ENCODE data around the gene RIMBP2.

The RIMBP2 gene

DNA sequence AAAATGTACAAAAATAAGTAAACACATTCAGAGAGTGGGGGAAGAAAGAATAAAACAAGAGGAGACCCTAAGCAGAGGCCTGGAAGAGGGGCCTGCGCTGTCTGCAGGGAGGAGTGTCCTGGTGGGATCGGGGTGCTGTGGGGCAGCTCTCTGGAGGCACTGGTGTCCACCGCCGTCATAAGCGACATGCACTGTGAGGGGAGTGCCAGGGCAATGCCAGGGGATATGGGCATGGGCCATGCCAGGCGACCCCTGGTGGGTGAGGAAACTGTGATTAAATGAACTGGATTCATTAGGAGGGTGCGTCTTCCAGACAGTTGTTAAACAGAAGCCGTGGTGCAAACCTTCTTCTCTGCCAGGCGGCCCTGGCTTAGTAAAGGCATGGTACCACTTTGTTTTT is 261.8 kb downstream of the RIMBP2 start:
- TF ChIP-seq, protein P1, sequence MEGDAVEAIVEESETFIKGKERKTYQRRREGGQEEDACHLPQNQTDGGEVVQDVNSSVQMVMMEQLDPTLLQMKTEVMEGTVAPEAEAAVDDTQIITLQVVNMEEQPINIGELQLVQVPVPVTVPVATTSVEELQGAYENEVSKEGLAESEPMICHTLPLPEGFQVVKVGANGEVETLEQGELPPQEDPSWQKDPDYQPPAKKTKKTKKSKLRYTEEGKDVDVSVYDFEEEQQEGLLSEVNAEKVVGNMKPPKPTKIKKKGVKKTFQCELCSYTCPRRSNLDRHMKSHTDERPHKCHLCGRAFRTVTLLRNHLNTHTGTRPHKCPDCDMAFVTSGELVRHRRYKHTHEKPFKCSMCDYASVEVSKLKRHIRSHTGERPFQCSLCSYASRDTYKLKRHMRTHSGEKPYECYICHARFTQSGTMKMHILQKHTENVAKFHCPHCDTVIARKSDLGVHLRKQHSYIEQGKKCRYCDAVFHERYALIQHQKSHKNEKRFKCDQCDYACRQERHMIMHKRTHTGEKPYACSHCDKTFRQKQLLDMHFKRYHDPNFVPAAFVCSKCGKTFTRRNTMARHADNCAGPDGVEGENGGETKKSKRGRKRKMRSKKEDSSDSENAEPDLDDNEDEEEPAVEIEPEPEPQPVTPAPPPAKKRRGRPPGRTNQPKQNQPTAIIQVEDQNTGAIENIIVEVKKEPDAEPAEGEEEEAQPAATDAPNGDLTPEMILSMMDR (IDR thresholded peaks at IDR 0.05) = no peak
- DNase-seq (ENCODE audit: low spot score) = no peak
- Histone ChIP-seq H3K27ac (no peak overlapping the region), H3K4me3 (no peak overlapping the region)

DNA sequence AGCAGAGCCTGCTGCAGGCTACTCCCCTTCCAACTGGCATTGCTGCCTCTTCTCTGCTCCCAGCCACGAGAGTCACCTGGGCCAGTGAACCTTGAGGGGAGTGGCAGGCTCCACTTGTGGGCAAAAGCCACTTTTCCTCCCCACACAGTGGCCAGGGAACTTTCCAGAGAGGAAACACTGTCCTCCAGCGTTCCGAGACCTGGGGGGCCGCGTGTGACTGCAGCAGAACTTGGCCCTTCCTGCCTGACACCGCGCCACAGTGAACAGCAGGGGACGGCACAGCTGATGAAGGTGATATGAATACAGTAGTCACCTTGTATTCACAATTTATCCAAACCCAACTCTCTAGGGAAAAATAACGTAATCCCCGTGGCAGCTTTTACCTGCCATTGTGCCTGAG is 263.6 kb downstream of the RIMBP2 start:
- TF ChIP-seq, protein P1 (IDR thresholded peaks at IDR 0.05) = no peak
- DNase-seq (ENCODE audit: low spot score) = no peak
- Histone ChIP-seq H3K4me3 (no peak overlapping the region), H3K27ac (no peak overlapping the region)

DNA sequence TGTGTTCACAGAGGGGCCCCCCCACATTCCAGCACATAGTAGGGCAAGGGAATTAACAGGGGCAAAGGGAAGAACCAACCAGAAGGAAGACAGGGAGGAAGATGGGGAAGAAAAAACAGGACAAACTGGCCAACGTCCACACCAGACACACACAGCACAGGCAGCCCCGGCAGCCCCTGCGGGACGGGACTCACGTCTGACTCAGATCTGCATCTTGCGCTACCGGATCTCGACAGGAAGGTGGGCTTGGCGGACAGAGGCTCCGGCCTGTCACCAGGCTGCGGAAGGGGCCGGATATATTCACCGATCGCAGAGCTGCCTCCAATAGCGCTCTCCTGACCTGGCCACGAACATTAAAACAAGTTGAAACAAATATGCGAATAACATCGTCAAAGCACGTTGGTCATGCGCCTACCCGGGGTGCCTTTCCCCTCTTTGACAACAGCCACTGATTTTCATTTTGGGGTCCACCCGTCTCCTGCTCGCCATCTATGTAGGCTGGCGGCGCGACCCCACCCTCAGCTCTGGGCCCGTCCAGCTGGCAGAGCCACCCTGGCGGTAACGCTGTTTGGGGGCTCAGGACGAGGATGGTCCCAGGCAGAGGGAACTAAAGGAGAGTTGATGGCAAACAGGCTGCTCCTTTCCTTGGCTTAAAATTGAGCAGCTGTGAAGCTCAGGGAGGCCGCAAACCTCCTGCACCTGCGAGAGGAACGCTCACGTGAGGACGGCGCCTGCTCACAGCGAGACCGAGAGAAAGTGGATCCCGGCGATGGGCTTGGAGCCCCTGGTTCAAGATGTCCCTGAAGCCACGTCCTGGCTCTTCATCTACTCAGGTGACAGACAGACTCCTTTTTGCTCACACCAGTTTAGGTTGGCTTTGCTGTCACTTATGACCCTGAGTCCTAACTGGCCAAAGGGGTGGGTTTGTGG is 264.8 kb downstream of the RIMBP2 start:
- no peak for DNase-seq (ENCODE audit: low spot score)
- TF ChIP-seq, protein P1 (IDR thresholded peaks at IDR 0.05) = no peak
- no peak overlapping the region for H3K27ac ChIP-seq
- no peak overlapping the region for H3K4me3 ChIP-seq

DNA sequence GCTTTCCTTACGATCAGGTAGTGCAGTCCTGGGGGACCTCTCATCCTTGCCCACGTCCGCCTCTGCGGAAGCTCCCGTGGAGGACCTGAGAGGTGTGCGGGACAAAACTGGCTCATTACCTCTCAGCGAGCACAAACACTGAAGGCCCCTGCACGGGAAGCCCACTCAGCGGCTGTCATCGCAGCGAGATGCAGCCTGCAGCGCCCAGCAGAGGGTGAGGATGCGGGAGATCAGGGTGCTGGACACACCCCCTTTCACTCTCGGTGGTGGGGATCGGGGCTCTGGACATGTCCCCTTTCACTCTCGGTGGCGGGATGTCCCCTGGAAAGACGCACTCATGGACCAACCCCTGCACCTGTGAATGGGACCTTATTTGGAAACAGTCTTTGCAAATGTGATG is 266.8 kb downstream of the RIMBP2 start:
- TF ChIP-seq, protein P1 (IDR thresholded peaks at IDR 0.05) = no peak
- no peak overlapping the region for H3K4me3 ChIP-seq
- no peak for DNase-seq (ENCODE audit: low spot score)
- H3K27ac ChIP-seq = no peak overlapping the region

DNA sequence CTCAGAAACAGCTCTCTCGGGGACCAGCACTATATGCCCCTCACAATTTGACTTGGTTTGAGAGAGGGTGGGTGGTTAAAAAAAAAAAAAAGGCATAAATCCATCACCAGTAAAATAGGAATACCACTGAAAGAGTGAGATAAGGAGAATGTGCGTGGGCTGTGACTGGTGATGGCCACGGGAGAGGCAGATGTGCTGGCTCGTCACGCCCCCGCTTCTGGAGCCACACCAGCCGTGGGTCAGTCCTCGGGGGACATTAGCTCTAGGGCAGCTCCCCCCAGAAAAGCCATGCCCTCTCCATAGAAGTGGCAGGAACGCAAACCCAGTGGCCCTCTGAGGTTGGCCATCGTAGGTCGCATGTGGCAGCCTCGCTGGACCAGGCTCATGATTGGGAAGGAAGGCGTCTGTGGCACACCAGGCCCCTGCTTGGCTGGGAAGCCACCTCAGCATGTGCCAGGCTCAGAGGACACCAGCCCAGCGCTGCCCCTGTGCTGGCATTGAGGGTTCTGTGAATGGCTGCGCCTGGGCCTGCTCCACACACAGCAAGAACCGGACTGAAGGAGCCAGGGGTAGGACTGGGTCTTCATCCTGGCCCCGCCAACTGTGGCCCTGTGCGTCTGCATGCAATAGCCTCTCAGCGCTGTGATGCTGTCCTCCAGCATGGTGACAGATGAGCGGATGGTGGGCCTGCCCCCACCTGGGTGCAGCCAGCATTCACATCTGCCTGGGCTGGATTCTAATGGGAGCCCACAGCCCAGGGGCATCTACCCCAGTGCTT is 267.9 kb downstream of the RIMBP2 start:
- Histone ChIP-seq H3K27ac (no peak overlapping the region), H3K4me3 (no peak overlapping the region)
- DNase-seq (ENCODE audit: low spot score) = no peak
- TF ChIP-seq, protein P1 (IDR thresholded peaks at IDR 0.05) = no peak

DNA sequence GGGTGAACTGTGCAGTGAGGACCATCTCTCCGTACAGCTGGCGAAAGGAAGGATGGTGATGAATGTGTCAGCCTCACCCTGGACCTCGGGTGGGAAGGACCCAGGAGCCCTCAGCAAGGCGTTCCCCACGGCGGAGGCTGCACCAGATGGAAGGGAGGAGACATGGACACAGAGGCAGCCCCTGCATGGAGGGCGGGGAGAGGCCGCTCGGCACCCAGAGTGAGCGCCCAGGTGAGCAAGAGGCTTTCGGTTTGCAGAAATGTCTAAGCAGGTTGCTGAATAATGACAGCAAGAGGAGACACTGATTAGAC is 268.5 kb downstream of the RIMBP2 start:
- H3K4me3 ChIP-seq = no peak overlapping the region
- no peak overlapping the region for H3K27ac ChIP-seq
- TF ChIP-seq, protein P1 (IDR thresholded peaks at IDR 0.05) = no peak
- DNase-seq (ENCODE audit: low spot score) = no peak
